PC-3 (cell line): ENCODE measurements around the gene KANK2. TPM values are rescaled to one million over a fixed set of nuclear protein-coding genes. Genes with fewer than 3 reads are reported as not detected.

Experiments used
- ATAC-seq: fragments of 200-7000 bp; cut with Tn5 transposase; 2 replicates; pipeline ENCODE4 v1.9.1; 2020; ENCODE audit warnings: mild to moderate bottlenecking, moderate library complexity
- BruUV-seq: library from RNA; stranded (reverse); fragments of 400-500 nt; replicated peaks from 2 replicates; lab custom pipeline; 2021; lab: Mats Ljungman, UMichigan
- CTCF ChIA-PET: fragments of 300-600 bp; sonication (Branson Sonifier 250); formaldehyde crosslinking; loops from one replicate; lab custom pipeline; 2022; ENCODE audit warnings: antibody characterized with exemption; lab: Charles Lee
- POLR2A ChIA-PET: fragments of 300-600 bp; sonication (Branson Sonifier 250); formaldehyde crosslinking; loops from one replicate; lab custom pipeline; 2022; ENCODE audit warnings: antibody characterized with exemption; ENCODE audit not compliant: unreplicated experiment; lab: Charles Lee
- DNase-seq: peaks from one replicate; pipeline ENCODE4 v3.0.0-alpha.2; 2015
- H2AFZ ChIP-seq: fragments of 300-600 bp; sonication (generic); 2 replicates; pipeline ENCODE4 v1.6.0; 2016; ENCODE audit warnings: antibody characterized with exemption, low read length
- H3F3A ChIP-seq: fragments of 300-600 bp; sonication (generic); one replicate; pipeline ENCODE4 v1.6.0; 2017; ENCODE audit warnings: antibody characterized with exemption, low read length, control low read depth, mild to moderate bottlenecking; ENCODE audit not compliant: unreplicated experiment
- H3K27ac ChIP-seq: fragments of 300-600 bp; sonication (generic); 2 replicates; pipeline ENCODE4 v1.5.1; 2016; ENCODE audit warnings: mild to moderate bottlenecking, low read length
- H3K27me3 ChIP-seq: fragments of 300-600 bp; sonication (generic); 2 replicates; pipeline ENCODE4 v1.6.1; 2016; ENCODE audit warnings: low read length, mixed read lengths
- H3K36me3 ChIP-seq: fragments of 300-600 bp; sonication (generic); 2 replicates; pipeline ENCODE4 v1.6.1; 2016; ENCODE audit warnings: low read depth, mixed run types, low read length, mixed read lengths
- H3K4me1 ChIP-seq: fragments of 300-600 bp; sonication (generic); 2 replicates; pipeline ENCODE4 v1.5.1; 2016; ENCODE audit warnings: low read length; ENCODE audit not compliant: insufficient read depth
- H3K4me2 ChIP-seq: fragments of 300-600 bp; sonication (generic); 2 replicates; pipeline ENCODE4 v1.6.0; 2016; ENCODE audit warnings: low read length
- H3K4me3 ChIP-seq: fragments of 300-600 bp; sonication (generic); 2 replicates; pipeline ENCODE4 v1.5.1; 2016; ENCODE audit warnings: mild to moderate bottlenecking, low read length, mixed read lengths
- H3K79me2 ChIP-seq: fragments of 300-600 bp; sonication (generic); 2 replicates; pipeline ENCODE4 v1.6.1; 2017; ENCODE audit warnings: low read length, mixed read lengths
- H3K9ac ChIP-seq: fragments of 300-600 bp; sonication (generic); 2 replicates; pipeline ENCODE4 v1.6.0; 2016; ENCODE audit warnings: mild to moderate bottlenecking, low read length
- H3K9me2 ChIP-seq: fragments of 300-600 bp; sonication (generic); replicated peaks from 2 replicates; pipeline ENCODE4 v1.6.1; 2016; ENCODE audit warnings: mixed run types, low read length, mixed read lengths
- H3K9me3 ChIP-seq: fragments of 300-600 bp; sonication (generic); 2 replicates; pipeline ENCODE4 v1.6.1; 2016; ENCODE audit warnings: low read length, mixed read lengths
- H4K20me1 ChIP-seq: fragments of 300-600 bp; sonication (generic); 2 replicates; pipeline ENCODE4 v1.6.1; 2016; ENCODE audit warnings: low read length, mixed read lengths
- EZH2 ChIP-seq: fragments of 300-600 bp; sonication (generic); IDR thresholded peaks from one replicate; pipeline ENCODE4 v1.6.1; 2017; ENCODE audit warnings: antibody characterized with exemption, mild to moderate bottlenecking, low read length; ENCODE audit not compliant: unreplicated experiment
- intact Hi-C: fragments of 100-400 bp; cut with micrococcal nuclease; formaldehyde crosslinking; loops from 2 replicates; pipeline ENCODE4 v1.9.0; 2023
- total RNA-seq: library from RNA; depleted of rRNA; stranded (reverse); fragments of >200 nt; gene quantifications from 2 replicates; pipeline ENCODE4 v1.2.3, GENCODE V29; 2014
- TF ChIP-seq, protein P1 (sequence below): fragments of 300-600 bp; sonication (generic); conservative IDR thresholded peaks from 2 replicates; pipeline ENCODE4 v1.5.1; 2017; ENCODE audit warnings: antibody characterized with exemption, low read depth, mild to moderate bottlenecking, low read length

Gene KANK2
- total RNA-seq, 1 experiment from 2014 or later = 98.4 TPM

DNA sequence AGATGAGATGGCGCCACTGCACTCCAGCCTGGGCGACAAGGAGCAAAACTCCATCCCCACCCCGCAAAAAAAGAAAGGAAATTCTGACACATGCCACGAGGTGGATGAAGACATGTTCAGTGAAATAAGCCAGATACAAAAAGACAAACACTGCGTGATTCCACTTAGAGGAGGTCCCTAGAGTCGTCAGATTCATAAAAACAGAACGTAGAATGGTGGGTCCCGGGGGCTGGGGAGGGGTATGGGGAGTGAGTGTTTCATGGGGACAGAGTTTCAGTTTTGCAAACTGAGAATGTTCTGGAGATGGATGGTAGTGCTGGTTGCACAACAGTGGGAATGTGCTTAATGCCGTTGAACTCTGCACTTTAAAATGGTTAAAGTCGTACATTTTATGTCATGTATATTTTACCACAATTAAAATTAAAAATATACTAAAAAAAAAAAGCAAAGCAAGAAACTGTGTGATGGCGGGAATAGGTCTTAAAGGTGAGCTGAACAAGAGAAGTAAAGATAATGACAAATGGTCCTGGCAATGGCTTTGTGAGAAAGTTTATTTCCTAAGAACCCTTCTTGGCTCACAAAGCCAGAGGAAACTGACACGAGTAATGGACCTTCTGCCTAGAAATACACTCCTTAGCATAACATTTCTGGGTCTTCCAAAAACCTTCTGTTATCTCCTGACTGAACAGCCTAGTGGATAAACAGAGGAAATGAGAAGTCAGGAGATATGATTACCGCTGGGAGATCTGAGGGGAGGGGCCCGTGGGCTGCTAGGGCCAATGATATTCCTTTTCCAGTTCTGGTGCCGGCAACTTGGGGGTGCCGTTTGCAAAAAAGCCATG, 37.5 kb downstream of the KANK2 start:
- CTCF ChIA-PET = no interaction called here
- no peaks in the 10 kb centered on the region for H4K20me1 ChIP-seq
- no peaks in the 10 kb centered on the region for H3K27me3 ChIP-seq
- H3K4me2 ChIP-seq = no peak overlapping the region
- no peak for DNase-seq
- ATAC-seq = no peak
- no peak overlapping the region for H3K27ac ChIP-seq
- peaks cover 4% of the 10 kb centered on the region; the same call in 1 of the 2 replicates for H3K4me1 ChIP-seq
- no peak overlapping the region for H2AFZ ChIP-seq
- intact Hi-C loops = no loop called here
- H3K9me3 ChIP-seq = no peaks in the 10 kb centered on the region
- no peaks in the 10 kb centered on the region for H3F3A ChIP-seq
- TF ChIP-seq, protein P1, sequence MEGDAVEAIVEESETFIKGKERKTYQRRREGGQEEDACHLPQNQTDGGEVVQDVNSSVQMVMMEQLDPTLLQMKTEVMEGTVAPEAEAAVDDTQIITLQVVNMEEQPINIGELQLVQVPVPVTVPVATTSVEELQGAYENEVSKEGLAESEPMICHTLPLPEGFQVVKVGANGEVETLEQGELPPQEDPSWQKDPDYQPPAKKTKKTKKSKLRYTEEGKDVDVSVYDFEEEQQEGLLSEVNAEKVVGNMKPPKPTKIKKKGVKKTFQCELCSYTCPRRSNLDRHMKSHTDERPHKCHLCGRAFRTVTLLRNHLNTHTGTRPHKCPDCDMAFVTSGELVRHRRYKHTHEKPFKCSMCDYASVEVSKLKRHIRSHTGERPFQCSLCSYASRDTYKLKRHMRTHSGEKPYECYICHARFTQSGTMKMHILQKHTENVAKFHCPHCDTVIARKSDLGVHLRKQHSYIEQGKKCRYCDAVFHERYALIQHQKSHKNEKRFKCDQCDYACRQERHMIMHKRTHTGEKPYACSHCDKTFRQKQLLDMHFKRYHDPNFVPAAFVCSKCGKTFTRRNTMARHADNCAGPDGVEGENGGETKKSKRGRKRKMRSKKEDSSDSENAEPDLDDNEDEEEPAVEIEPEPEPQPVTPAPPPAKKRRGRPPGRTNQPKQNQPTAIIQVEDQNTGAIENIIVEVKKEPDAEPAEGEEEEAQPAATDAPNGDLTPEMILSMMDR = no peak
- no peak overlapping the region for H3K4me3 ChIP-seq
- POLR2A ChIA-PET = interaction anchor here (0.6 kb wide), 1 partner anchor 22 kb away, joined by 5 read pairs; no protein-coding TSS in a partner anchor
- H3K36me3 ChIP-seq = peaks cover 4% of the 10 kb centered on the region; the same call in 1 of the 2 replicates
- no peak overlapping the region for H3K9ac ChIP-seq
- no peaks in the 10 kb centered on the region for H3K9me2 ChIP-seq
- H3K79me2 ChIP-seq = peaks cover 8% of the 10 kb centered on the region
- no TSS peak for BruUV-seq

DNA sequence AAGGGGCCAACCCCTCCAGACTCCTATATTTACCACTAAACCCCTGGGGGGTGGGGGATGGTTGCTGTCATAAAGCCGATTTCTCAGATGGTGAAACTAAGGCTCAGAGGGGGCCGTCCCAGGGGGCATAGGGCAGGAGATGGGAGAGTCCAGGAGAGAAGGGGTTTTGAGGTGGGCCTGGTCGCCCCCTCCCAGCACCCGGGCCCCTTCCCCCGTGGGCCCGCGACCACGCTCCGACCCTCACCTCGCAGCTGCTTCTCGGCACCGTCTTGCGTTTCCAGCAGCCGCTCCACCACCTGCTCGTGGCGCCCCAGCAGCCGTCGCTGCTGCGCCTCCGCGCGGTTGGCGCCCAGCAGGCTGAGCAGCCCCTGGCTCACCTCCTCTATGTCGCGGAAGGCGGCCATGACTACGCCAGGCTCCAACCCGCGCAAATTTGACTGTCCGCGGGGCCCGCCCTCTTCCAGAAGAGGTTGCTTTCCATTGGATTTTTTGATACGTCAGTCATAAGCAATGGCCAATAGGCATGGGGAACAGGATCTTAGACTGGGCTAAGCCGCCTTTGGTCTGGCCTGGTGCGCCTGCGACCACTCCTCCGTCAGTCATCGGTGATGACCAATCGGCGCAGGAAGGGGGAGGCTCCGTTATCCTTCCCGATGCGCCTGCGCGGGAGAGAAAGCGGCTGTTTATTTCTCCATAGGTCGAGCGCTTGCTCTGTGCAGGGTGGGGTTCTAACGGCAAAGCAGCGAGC, 41.8 kb downstream of the KANK2 start, which contains the start of gene SPC24:
Gene SPC24 (minus strand): TSS at position 410 of the 748 bp plus-strand sequence. CDS start 6 bp downstream, at position 404.
- BruUV-seq = no TSS peak
- H3F3A ChIP-seq = no peaks in the 10 kb centered on the region
- TF ChIP-seq, protein P1 = no peak
- TF ChIP-seq EZH2 = no peak
- H3K4me1 ChIP-seq = peaks cover 28% of the 10 kb centered on the region
- ATAC-seq (peak; percentile 94), DNase-seq (peak; percentile 99)
- peak within 1 kb of the TSS; percentile 89 for H3K4me2 ChIP-seq
- CTCF ChIA-PET = no interaction called here
- no peaks in the 10 kb centered on the region for H3K27me3 ChIP-seq
- H3K79me2 ChIP-seq = peaks cover 47% of the 10 kb centered on the region
- peak within 1 kb of the TSS; percentile 75 for H2AFZ ChIP-seq
- intact Hi-C loops = loop anchor here (1.0 kb wide), 2 partner anchors 12 to 16 kb away; no protein-coding TSS in a partner anchor
- H3K9me3 ChIP-seq = no peaks in the 10 kb centered on the region
- peaks cover 5% of the 10 kb centered on the region; the same call in 1 of the 2 replicates for H3K36me3 ChIP-seq
- H3K4me3 ChIP-seq = peak within 1 kb of the TSS; percentile 94
- peak within 1 kb of the TSS; percentile 35 for H3K27ac ChIP-seq
- no peaks in the 10 kb centered on the region for H4K20me1 ChIP-seq
- POLR2A ChIA-PET = no interaction called here
- H3K9ac ChIP-seq = peak within 1 kb of the TSS; percentile 95
- no peaks in the 10 kb centered on the region for H3K9me2 ChIP-seq
